Skin of body (tissue), 2 donors: ENCODE results near the gene BCL11B. TPM values are rescaled to one million over a fixed set of nuclear protein-coding genes. Genes with fewer than 3 reads are reported as not detected.
"Not testable (repeated sequence)": the region's sequence is repeated elsewhere in the genome, so short reads cannot be mapped to it uniquely, and the experiment has no call there.

Source experiments
- DNase-seq: peaks from one replicate; lab custom pipeline; 2025; lab: John Stamatoyannopoulos, UW
- total RNA-seq: library from RNA; depleted of rRNA; stranded (reverse); fragments of >200 nt; gene quantifications from one replicate; pipeline ENCODE4 v1.2.3, GENCODE V29; 2014

BCL11B gene
- total RNA-seq, 1 donor from 2014 or later, result 17.6 TPM

DNA sequence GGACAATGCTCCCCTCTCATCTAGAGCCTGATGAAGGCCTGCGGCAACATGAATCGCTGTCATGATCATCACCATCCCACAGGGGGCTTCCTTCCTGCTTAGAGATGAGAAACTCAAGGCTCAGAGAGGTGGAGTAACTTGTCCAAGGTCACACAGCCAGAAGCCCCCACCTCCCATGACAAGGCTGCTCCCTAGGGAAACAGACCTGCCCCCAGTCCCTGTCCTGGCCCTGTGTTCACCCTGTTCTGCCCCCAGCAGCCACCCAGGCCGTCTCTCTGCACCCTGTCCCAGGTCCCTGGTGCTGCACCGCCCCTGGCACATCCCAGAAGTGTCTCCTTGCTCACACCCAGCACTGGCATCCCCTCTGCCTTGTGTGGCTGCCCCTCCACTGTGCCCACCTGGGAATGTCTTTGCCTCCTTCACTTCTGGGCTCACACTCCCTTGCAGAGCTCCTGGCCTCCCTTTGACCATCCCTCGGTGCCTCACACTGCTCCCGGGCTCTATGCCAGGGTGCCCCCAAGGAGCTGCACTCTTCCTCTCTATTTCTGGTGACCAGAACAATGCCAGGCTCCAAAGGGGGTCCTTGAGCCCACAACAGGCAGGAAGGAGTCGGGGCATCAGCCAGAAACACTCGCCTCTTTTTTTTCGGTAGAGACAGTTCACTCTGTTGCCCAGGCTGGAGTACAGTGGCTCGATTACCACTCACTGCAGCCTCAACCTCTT, 70.5 kb downstream of the BCL11B start:
- no peak for DNase-seq

DNA sequence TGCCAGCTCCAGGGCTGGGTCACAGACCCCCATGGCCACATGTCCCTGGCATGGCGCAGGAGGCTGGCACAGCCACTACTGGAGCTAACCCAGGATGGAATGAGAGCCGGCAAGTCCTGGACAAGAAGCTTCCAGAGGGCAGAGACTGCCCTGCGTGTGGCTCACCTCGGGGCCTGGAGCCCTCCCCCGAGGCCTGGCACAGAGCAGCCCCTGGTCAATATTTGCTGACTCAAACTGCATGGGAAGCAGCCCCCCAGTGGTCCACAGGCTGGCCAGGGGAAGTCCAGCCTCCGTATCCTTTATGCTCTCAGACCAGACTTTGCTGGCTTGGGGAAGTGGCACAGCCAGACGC, 71.4 kb downstream of the BCL11B start:
- no peak for DNase-seq

DNA sequence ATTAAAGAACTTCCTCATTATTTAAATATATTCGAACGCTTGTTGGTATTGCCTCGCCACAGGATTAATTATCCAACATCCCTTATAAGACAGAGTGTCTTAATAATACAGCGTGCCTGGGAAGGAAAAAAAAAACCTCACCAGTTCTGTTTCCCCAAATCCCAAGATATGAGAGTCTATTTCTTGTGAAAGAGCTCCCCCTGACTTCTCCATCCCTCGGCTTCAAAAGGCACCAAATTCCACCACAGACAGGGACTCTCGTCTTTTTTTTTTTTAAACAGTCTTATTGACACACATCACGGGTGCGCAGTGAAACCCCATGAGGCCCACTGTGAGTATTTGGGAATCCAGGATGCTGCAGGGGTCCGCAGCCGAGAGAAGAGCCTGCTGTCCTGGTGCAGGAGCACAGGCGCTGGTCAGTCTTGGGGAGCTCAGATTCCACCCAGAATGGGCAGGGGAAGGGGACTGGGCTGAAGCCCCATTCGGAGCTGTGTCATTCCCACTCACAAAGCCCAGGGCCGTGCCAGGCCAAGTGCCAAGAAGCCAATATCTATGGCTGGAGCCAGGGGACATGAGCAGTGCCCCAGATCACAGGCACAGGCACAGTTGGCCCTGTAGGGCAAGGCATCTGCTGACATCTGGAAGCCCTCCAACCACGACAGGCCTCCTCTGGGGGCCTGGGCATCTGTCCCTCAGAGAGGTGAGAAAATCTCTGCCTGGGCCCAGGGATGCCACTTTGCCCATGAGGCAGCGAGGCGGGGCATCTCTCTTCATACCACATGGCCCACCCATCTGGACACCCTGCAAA, 71.9 kb downstream of the BCL11B start:
- peak; percentile 17 for DNase-seq

DNA sequence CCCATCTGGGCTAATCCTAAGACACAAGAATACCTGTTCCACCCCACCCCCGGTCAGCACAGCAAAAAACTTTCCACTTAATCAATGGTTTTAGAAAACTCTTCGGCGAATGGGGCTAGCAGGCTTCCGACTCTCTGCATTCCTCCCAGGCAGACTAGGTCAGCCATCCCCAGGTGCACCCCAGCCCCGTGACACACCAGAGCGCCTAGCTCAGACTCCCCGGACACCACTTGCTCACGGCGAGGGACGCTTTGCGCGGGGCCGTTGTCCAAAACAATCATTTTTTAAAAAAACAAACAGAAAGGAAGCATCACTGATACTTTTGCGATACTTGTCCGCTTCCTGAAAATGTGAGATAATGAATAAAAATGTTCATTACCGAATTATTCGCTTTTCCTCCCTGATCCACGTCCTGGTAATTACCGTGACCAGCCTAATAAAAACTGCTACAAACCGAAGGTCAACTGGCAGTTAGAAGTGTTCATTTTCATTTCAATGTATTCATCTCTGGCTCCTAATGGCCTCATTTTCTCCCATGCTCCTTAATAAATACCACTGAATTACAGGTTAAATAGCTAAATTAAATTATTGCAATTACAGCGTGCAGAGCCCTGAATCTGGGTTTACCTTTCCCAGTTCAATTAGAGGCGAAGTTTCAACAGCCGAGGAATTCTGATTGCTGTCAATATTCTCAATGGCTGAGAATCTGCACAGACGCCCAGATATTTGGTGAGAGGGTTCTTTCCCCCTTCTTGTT, 73.1 kb downstream of the BCL11B start:
- no peak for DNase-seq

DNA sequence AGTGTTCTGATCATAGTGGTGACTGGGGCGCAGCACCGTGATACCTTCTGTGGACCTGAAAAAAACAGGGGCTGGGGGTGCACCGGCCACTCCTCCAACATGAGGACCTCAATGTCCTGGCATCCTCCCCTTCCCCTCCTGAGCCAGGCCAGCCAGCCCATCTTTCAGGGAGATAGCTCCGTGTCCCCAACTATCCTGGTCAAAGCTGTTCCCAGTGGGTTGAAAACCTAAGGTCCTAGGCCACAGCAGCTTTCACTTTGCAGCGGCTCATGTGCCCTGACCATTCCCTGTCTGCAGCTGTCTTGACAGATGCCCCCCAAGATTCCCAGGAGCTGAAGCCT, 75.7 kb downstream of the BCL11B start:
- DNase-seq, result no peak

DNA sequence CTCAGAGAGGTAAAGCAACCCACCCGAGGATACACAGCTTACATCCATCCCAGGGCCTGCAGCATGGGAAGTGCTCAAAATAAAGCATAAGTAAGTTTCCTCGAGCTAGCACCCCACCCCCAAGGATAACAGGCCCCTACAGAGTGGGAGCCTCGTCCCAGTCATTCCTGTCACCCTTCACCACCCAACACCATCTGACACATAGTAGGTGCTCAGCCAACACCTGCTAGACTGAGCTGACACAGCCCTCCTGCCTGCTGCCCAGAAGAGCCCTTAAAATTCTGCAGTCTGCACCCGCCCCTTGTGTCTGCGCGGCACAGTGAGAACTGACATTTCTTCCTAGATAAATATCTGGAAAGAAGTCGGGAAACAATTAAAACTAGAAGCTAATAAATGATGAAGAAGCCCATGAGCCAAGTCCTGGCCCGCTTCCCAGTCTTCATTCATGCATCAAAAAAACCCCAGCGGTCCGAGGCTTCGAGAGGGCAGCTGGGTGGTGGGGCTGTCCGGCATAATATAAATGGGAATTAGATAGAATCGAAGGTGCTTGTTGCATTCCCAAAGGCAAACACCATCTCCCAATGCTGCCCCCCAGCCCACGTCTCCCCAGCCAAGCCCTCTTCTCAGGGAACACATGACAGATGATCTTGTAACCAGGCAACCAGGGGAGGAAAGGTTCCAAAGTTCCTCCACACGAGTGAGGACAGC, 76.2 kb downstream of the BCL11B start:
- DNase-seq, result peak; percentile 19

DNA sequence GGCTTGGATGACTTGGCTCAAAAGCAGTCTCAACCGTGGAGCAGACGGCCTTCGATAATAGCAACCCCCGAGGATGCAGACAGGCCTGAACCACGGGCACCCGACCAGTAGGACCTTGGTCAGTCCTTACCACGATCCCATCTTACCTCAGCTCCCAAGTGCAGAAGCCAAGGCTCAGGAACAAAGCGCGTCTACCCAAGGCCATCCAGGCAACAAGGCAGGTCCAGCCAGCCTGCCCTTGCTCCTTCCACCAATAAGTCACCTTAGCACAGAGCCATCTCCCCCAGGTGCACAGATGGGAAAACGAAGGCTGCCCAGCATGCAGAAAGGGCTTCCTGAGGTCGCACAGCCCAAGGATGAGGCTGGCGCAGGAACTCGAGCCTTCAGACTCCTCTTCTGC, 77.3 kb downstream of the BCL11B start:
- no peak for DNase-seq

DNA sequence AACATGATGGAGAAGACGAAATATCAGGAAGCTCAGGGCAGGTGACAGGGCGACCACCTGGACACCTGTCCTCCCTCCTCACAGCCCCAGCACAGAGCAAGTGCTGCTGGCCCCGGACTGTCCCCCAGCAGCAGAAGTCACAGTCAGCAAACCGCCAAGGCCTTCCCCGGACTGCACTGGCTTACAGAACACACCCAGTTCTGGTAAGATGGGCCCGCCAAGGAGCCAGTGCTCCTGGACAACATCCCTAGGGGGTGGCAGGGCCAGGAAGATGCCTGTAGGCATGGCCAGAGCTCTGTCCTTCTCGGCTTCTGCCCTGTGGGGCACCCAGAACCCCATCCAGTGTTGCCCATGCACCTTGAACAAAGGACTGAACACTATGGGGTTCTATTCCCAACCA, 77.9 kb downstream of the BCL11B start:
- no peak for DNase-seq

DNA sequence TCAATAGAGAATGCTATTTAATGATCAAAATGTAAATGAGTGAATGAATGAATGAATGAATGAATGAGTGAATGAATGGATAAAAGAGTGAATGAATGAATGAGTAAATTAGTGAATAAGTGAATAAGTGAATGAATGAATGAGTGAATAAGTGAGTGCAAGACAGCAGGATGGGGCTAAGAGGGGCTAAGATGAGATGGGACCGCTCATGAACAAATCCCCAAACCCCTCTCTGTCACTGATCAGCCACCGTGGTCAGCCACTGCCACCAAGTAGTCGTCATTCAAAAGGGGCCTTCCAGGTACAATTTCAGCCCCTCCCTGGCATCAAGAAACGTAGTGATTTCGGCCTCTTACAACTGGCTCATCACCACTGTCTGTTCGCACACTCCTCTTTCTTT, 79.2 kb downstream of the BCL11B start:
- no peak for DNase-seq

DNA sequence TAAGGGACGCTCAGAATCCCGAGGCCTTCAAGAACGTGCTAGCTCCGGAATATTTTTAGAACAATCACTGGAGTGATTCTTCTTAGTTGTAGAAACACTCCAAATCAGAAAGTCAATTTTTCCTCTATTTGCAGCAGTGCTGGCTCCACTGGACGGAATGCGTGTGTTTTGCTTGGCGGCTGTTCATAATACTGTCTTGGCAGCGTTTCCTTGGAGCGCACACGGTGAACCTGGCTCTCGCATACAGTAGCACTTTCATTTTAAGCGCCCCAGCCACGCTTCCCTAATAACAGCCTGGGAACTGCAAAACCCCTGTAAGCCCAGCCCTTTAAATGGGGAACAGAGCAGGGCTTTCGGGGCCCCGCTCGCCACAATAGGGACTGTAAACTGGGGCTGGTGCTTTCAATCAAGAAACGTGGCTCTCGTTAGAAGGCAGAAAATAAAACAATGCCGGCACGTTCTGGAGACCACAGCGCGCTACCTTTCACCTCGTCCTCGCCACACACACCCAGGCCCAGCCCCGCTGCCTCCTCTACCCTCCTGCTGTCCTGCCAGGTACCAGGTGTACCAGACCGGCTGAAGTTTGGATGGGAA, 79.9 kb downstream of the BCL11B start:
- DNase-seq, result peak; percentile 90

DNA sequence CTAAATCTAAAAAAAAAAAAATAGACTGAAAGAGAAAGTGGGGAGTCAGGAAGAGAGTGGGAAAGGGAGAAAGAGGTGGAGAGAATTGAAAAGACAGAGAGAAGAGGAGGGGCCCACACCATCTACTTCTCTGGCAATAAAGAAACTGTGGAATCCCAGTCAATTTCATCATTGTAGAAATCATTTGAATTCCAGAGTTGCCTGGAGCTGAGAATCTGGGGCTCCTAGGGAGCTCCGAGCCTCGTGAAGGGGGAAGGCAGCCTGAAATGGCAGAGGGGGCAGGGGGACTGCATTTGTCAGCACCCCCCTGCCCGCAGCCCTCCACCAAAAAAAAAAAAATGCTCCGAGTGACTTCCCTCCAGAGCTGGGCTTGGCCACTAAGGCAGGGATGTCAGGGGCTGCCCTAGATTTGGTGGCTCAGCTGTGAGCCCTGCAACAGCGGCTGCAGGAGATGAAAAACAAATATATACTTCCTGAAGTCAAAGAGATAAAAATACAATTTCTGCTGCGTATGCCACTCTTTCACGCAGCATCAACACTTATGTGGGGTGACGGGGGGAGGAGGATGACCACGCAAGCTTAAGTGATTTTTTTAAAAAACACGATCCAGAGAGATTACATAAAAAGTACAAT, 80.5 kb downstream of the BCL11B start:
- peak; percentile 54 for DNase-seq

DNA sequence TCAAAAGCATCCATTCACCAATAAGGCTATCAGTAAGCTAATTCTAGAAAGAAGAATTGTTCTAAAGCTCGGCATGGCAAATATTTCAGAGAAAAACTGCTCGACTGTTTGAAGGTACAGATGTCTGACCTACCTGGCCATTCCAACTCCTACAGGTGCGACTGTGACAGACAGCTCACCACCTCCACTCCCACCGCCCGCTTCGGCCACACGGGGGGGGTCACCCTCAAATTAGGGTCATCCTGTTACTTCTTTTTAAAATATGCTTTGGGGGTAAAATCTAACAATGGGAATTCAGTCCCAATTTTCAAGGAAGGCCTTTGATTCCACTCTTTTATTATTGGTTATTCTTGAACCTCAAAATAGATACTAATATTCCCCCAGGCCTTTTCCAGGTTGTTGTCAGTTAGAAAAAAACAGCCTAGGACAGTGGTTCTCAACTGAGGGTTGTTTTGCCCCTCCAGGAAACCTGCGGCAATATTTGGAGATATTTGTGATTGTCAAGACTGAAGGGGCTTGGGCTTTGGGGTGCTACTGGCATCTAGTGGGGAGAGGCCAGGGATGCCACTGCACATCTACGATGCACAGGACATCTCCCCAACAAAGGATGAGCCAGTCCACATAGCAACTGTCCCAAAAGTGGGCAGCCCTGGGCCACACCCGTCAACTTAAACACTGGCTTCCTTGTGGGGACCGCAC, 81.2 kb downstream of the BCL11B start:
- no peak for DNase-seq

DNA sequence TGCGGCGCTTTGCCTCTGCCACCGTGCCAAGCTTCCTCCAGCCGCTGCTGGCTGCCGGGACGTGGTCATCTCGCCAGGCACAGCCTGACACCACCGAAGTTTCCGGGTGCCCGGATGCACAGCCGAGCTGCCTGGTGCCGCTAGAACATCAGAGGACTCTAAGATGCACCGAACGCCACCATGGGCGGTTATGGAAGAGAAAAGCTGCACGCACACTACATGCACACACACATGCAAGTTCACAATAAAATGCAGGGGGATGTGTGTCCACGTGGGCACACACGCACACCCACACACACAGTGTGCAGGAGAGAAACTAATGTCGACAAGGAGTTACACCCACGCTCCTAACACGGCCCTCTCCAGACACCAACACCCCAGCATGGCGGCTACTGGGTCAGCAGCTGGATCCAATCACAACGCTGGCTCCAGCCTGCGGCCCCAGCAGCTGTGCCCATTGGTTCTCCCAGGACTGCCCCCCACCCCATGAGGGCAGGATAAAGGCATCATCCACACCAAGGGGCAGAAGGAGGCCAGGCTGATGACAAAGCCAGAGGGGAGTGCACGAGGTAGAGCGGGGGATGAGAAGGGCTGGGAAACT, 82.7 kb downstream of the BCL11B start:
- DNase-seq, result no peak

DNA sequence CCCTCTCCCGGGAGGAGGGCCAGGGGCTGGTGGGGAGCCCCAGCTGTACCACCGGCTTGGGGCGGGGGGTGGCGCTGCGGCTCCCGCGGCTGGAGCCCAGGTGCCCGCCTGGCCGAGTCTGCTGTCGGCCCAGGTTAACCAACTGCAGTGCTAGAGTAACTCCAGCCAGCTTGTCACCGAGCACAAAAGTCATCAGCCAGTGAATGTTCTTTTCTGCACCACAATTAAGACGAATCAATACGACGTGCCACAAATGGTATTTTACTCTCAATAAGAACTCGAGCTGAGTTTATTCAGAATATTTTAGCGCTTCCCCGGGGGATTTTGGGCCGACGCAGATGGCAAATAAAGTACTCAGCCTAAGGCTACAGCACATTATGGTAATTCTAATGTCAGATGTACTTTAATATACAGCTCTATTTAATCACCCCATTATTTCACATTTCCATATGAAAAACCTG, 83.2 kb downstream of the BCL11B start:
- DNase-seq, result no peak

DNA sequence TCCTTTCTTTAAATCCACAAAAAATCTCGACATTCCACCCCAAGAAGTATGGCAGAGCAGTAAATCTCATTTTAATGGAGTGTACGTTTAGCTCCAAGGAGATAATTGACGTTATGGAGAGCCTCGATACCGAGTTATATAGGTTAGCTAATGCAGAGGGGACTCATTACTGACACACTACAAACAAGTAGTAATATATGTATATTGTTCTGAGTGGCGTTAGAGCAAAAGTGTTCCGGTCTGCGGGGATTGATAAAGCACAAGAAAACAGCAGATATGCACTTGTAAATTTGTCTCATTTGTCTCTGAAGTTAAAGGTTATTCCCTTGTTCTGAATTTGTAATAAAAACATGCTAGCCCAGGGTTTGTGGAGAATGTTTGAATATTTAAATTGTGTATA, 84.1 kb downstream of the BCL11B start:
- DNase-seq, result no peak

DNA sequence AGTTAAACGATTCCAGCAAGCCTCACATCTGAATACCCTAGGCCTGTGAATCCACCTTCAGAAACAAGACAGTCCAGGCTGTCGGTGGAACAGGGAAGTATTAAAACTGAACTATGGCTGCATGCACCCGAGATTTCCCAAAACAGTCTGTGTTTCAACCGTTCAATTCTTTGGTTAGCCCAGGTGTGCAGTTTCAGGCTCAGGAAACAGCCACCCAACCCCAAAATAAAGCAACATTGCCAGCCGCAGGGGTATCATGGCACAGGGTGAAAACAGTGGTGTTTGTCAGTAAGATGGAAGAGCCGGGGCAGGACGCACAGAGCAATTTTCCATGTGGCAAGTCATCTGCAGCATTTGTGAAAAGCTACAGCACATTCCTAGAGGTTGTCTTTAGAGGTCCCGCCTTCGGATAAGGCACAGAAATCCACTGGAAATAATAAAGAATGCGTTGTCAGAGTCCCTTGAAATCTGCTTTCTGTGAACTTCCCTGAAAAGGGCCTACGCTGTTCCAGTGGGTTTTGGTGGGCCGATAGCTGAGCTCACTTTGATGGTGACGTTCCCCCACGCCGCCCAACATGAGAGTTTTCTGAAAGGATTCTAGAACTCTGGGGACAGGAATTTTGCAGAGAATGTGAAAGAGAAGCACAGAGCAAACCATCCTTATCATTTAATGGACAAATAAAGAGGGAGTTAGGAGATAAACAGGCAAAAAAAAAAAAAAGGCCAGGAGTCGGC, 84.9 kb downstream of the BCL11B start:
- DNase-seq, result no peak

DNA sequence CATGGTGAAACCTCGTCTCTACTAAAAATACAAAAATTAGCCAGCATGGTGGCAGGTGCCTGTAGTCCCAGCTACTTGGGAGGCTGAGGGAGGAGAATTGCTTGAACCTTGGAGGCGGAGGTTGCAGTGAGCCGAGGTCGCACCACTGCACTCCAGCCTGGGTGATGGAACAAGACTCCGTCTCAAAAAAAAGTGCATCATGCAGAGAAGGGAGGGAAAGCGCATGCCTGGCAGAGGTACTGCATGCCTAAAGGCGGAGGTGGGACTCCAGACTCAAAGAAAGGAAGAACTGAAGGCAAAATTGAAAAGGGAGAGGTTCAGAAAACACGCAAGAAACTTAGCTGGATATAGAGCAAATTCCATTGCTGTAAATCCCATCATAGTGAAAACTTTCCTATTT, 85.7 kb downstream of the BCL11B start:
- not testable (repeated sequence) for DNase-seq

DNA sequence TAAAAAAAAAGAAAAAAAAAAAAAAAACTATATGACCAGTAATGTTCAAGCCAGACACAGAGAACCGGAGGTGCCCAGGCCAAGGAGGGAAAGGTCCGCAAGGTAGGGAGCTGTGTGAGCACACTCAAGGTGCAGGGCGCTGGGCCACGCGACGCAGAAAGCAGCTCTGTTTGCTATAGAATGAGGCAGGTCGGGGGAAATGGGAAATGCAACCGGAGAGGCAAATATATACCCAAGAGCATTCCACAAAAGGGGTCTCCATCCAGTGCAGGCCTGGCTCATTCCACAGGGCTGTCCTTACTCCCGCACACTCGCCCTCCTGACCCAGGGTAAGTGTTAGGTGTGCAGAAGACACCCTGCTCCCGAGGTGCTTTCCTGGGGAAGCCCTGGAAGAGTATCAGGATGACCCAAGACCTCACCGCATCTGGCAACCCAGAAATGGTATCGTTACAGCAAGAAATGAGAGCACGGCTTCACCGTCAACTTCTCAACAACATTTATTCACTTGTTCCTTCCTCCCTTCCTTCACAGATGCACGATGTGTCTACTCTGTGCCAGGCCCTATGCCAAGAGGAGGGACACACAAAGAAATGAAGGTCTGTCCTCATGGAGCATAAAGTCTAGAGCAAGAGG, 86.4 kb downstream of the BCL11B start:
- DNase-seq, result no peak

DNA sequence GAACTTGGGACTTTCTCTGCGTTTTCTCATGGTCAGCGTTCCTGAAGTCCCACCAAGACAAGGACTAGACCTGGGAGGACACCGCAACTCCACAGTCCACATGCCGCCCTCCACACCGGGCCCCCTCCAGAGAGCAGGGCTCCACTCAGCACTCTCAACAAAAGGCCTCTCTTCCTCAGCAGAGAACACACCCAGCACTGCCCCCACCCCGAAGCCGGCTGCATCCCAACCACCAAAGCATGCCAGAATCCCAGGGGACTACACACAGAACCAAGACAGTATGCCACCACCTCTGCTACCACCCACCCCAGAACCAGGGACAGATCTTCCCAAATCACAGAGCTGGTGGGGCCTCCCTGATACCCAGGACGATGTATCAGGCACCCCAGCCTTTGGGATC, 88.3 kb downstream of the BCL11B start:
- no peak for DNase-seq
